Thymus (tissue), 11 donors: Measurements from ENCODE around the gene RRM2. TPM values are rescaled to one million over a fixed set of nuclear protein-coding genes. Genes with fewer than 3 reads are reported as not detected.

ENCODE experiments used
- DNase-seq, 9 donors: peaks; one replicate each; pipeline ENCODE4 v3.0.0-alpha.2; 2013; ENCODE audit warnings: low spot score in 9 of 9, low read depth in 6 of 9, missing footprints in 1 of 9
- H3K27ac ChIP-seq, 2 donors: one replicate each; pipeline ENCODE4 v1.5.1; 2013; ENCODE audit warnings: control low read depth in 1 of 2, low read depth in 1 of 2, low read length in 1 of 2, mild to moderate bottlenecking in 1 of 2, moderate library complexity in 1 of 2
- H3K27me3 ChIP-seq, 2 donors: one replicate each; pipeline ENCODE4 v1.5.1; 2013; ENCODE audit warnings: low read length in 1 of 2; ENCODE audit not compliant: control insufficient read depth in 2 of 2, insufficient read depth in 1 of 2
- H3K36me3 ChIP-seq, 2 donors: one replicate each; pipeline ENCODE4 v1.5.1; 2013; ENCODE audit warnings: low read length in 1 of 2, mild to moderate bottlenecking in 1 of 2, moderate library complexity in 1 of 2; ENCODE audit not compliant: control insufficient read depth in 2 of 2, insufficient read depth in 2 of 2
- H3K4me1 ChIP-seq, 2 donors: one replicate each; pipeline ENCODE4 v1.5.1; 2013; ENCODE audit warnings: low read length in 2 of 2; ENCODE audit not compliant: control insufficient read depth in 2 of 2, insufficient read depth in 2 of 2
- H3K4me3 ChIP-seq, 2 donors: one replicate each; pipeline ENCODE4 v1.5.1; 2013; ENCODE audit warnings: low read length in 2 of 2, control low read depth in 1 of 2, mild to moderate bottlenecking in 1 of 2
- H3K9me3 ChIP-seq, 2 donors: one replicate each; pipeline ENCODE4 v1.5.1; 2013; ENCODE audit warnings: low read length in 1 of 2, mild to moderate bottlenecking in 1 of 2; ENCODE audit not compliant: control insufficient read depth in 2 of 2, insufficient read depth in 1 of 2
- WGBS: extraction: QIAGEN DNeasy Blood & Tissue Kit; methylation state at CpG from one replicate; pipeline ENCODE4 v1.1.7; 2013; 5-methylcytosine and 5-hydroxymethylcytosine counted together
- polyA plus RNA-seq: library from polyadenylated mRNA; stranded (reverse); fragments of 200-250 nt; gene quantifications from one replicate; pipeline ENCODE4 v1.2.3, GENCODE V29; 2013
- total RNA-seq: library from RNA; stranded (reverse); fragments of 120-200 nt; gene quantifications from one replicate; pipeline ENCODE4 v1.2.4, GENCODE V29; 2013
- donor health status: healthy.

The RRM2 gene
- total and polyA plus RNA-seq, 2 donors: 4.2 to 79.0 TPM

DNA sequence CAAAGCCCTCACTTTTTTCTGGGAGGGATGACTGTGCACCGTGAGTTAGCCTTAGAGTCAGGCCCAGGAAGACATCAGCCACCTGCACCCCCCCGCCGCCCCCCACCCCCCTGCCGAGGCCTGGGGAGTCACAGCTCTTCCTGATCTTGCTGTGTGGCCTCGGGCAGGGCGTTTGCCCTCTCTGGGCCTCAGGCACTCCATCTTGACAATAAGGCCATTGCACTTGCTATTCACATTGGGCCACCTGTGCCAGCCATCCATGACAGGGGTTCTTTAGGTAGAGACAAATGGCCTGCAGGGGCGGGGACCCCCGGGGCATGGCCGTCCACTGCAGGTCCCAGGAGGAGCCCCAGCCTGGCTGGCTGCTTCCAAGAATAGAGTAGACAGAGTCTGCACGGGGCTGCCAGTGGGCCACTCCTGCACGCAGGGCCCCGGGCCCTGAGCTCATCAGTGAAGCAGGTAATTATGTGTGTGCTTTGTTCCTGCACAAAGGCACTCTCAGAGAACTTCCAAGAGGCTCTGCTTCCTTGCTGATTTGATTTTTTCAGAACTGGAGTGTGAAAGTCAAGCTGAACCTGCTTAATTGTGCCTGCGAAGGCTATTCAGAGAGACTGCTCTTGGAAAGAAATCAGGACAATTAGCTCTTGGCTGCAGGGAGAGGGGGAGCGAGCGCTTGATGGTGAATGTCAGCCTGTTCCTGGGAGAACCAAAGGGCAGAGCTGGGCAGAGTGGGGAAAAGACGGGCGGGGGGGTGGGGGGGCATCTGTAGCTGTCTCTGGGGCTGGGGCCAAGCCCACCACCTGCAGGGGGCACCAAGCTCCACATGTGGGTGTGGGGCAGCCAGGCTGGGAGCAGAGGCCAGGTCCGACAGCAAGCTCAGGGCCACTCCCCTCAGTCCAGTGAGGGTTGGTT is 40.3 kb downstream of the RRM2 start:
- DNase-seq: no peak
- Histone ChIP-seq H3K4me3 (no peak overlapping the region), H3K27me3 (no peaks in the 10 kb centered on the region), H3K36me3 (peaks cover 50 to 61% of the 10 kb centered on the region in 2 donors), H3K4me1 (peaks cover 10 to 42% of the 10 kb centered on the region in 2 donors), H3K9me3 (no peaks in the 10 kb centered on the region), H3K27ac (no peak overlapping the region)
- WGBS: 93% methylated on average over 18 of the region's 18 CpGs

GRCh38 chr2:10163498-10164486 is 41.3 kb downstream of the RRM2 start:
- Histone ChIP-seq H3K27ac (no peak overlapping the region), H3K4me3 (no peak overlapping the region), H3K4me1 (peaks cover 10 to 45% of the 10 kb centered on the region in 2 donors), H3K27me3 (no peaks in the 10 kb centered on the region), H3K9me3 (no peaks in the 10 kb centered on the region), H3K36me3 (peaks cover 50 to 55% of the 10 kb centered on the region in 2 donors)
- 89% methylated on average over 18 of the region's 18 CpGs for WGBS
- peak in 1 of 9 donors; percentile 19 for DNase-seq

DNA sequence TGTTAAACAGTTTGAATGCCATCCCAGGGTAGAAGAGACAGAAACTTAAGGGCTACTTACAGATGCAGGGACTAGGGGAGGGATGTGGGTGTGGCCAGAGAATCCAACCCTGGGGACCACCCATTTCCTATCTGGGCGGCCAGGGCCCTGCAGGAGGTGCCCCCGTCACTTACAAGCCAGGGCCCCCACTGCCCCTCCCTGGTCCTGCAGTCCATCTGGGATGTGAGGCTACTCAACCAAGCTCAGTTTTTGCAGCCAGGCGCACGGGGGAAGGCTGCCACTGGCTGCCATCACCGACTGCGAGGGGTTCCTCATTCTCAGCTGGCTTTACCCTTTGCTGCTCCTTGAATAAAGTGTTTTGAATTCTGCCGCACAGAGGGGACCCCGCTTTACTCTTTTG is 42.1 kb downstream of the RRM2 start:
- H3K36me3 ChIP-seq: peaks cover 51% of the 10 kb centered on the region in 2 donors
- H3K4me3 ChIP-seq: no peak overlapping the region
- no peaks in the 10 kb centered on the region for H3K27me3 ChIP-seq
- no peaks in the 10 kb centered on the region for H3K9me3 ChIP-seq
- H3K27ac ChIP-seq: no peak overlapping the region
- DNase-seq: no peak
- 98% methylated on average over 8 of the region's 8 CpGs for WGBS
- peaks cover 10 to 38% of the 10 kb centered on the region in 2 donors for H3K4me1 ChIP-seq

DNA sequence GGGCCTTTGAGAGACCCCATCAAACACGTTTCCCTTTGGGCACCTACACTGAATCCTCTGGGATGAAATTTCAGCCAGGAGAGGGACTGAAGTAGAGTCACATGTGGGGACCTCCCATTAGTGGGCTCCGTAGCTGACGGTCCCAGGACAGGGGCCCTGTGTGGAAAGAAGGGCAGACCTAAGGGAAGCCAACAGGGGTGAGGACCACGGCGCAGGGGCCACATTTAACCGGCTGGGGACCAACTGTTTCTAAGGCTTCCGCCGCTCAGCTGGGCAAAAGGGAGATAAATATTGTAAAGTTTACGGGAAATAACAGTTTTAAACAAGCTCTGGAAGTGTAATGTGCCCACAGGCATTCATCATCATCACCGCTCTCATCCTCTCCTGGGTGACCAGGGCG is 42.7 kb downstream of the RRM2 start:
- Histone ChIP-seq H3K4me1 (peaks cover 10 to 32% of the 10 kb centered on the region in 2 donors), H3K36me3 (peaks cover 50 to 52% of the 10 kb centered on the region in 2 donors), H3K4me3 (no peak overlapping the region), H3K27me3 (no peaks in the 10 kb centered on the region), H3K9me3 (no peaks in the 10 kb centered on the region), H3K27ac (no peak overlapping the region)
- 97% methylated on average over 11 of the region's 11 CpGs for WGBS
- DNase-seq: no peak

DNA sequence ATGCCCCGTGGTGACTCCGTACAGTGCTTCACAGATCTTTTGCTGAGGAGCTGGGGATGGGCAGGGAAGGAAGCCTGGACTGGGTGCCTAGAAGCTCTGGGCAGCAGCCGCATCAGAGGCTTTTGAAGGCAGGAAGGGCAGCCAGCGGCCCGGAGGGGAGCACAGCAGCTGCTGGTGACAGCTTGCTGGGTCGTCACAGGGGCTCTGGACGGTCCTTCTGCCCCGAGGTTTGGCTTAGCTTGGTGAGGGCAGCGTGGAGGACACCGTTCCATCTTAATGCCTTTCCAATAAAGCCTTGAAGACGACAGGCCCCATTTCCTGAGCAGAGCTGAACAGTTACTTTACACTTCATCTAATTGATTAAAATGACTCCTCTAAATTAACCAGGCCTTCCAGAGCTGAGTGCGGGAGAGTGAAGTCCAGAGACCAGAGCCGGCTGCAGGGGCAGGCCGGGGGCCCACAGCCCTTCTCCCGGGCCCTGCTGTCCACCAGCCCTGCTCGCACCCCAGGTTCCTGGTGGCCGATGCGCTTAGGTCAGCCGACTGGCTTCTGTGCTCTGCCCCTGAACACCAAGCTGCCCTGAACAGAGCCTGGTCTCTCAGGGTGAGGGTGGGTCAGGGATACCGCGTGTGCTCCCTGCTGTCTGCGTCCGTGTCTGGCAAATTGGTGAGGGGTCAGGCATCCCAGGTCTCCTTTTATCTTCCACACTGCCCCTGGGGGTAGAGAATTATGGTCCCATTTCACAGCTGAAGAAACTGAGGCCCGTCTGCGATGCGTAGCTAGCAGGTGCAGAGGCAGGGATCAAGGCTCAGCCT is 43.5 kb downstream of the RRM2 start:
- Histone ChIP-seq H3K27me3 (no peaks in the 10 kb centered on the region), H3K4me3 (no peak overlapping the region), H3K9me3 (no peaks in the 10 kb centered on the region), H3K4me1 (peaks cover 10 to 32% of the 10 kb centered on the region in 2 donors), H3K36me3 (peaks cover 46 to 50% of the 10 kb centered on the region in 2 donors), H3K27ac (no peak overlapping the region)
- DNase-seq: no peak
- 98% methylated on average over 26 of the region's 26 CpGs for WGBS

DNA sequence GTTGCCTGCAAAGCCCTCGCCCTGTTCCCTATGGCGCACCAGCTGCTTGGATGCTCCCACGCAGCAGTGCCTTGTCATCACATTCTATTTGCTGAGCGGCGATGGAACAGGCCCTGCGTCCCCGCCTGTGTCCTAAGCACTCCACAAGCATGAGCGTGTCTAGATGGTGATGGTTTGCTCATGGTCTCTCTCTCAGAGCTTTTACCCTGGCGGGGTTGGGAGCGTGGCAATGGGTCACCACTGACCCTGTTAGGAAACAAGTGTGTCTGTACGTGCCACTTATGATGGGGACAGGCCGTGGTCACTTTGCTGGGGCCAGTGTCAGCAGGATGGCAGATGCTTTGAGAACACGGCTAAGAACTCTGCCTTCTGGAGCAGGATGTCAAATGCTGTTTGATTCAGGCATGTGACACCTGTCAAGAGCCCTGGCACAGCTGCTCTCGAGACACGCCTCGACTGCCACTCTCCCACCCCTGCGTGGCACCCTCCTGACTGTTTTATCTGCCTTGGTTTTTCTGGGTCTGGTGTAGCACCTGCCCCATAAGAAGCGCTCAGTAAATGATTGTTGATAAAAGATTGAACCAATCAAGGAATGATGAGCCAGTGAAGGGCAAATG is 44.2 kb downstream of the RRM2 start:
- Histone ChIP-seq H3K9me3 (no peaks in the 10 kb centered on the region), H3K4me3 (no peak overlapping the region), H3K4me1 (peaks cover 10 to 32% of the 10 kb centered on the region in 2 donors), H3K27ac (peak overlapping the region in 1 of 2 donors; percentile 38), H3K27me3 (no peaks in the 10 kb centered on the region), H3K36me3 (peaks cover 45% of the 10 kb centered on the region in 2 donors)
- peak in 8 of 9 donors; percentile 33 to 86 (median 56) for DNase-seq
- WGBS: 69% methylated on average over 18 of the region's 18 CpGs

- Histone ChIP-seq H3K27ac (peak overlapping the region in 1 of 2 donors; percentile 38), H3K27me3 (no peaks in the 10 kb centered on the region), H3K36me3 (peaks cover 43% of the 10 kb centered on the region in 2 donors), H3K9me3 (no peaks in the 10 kb centered on the region), H3K4me3 (no peak overlapping the region), H3K4me1 (peaks cover 10 to 32% of the 10 kb centered on the region in 2 donors)
- DNase-seq: no peak
- WGBS: 96% methylated on average over 11 of the region's 11 CpGs
Observed at GRCh38 chr2:10167316-10167715, 44.8 kb downstream of the RRM2 start.

DNA sequence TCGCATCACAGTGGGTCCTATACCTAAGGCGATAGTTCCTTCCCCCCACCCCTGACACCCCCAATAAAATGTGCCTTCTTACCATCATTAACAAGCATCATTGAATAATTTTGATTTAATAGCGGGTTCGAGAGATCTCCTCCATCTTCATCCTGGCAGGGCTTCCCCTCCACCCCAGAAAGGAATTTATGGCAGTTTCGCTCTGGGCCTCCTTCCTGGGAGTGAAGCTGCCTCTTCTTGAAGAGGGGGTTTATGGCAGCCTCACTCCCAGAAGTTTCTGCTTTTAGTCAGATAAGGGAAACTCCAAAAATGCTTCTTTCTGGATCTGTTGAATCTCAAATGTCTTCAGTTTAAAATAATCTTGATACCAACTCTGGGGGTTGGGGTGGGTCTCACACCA is 45.7 kb downstream of the RRM2 start:
- WGBS: 97% methylated on average over 5 of the region's 5 CpGs
- H3K9me3 ChIP-seq: no peaks in the 10 kb centered on the region
- no peak overlapping the region for H3K4me3 ChIP-seq
- no peak overlapping the region for H3K27ac ChIP-seq
- H3K36me3 ChIP-seq: peaks cover 45 to 52% of the 10 kb centered on the region in 2 donors
- peaks cover 10 to 32% of the 10 kb centered on the region in 2 donors for H3K4me1 ChIP-seq
- H3K27me3 ChIP-seq: no peaks in the 10 kb centered on the region
- no peak for DNase-seq
